C4-2B (cell line): Measurements from ENCODE around the gene CCDC38.

ENCODE experiments used
- CTCF ChIP-seq: fragments of 450-650 bp; conservative IDR thresholded peaks from 2 replicates; pipeline ENCODE4 v1.5.1; 2017; ENCODE audit warnings: mild to moderate bottlenecking
- ZFX ChIP-seq: fragments of 450-650 bp; IDR thresholded peaks from 2 replicates; pipeline ENCODE4 v1.6.1; 2017

DNA sequence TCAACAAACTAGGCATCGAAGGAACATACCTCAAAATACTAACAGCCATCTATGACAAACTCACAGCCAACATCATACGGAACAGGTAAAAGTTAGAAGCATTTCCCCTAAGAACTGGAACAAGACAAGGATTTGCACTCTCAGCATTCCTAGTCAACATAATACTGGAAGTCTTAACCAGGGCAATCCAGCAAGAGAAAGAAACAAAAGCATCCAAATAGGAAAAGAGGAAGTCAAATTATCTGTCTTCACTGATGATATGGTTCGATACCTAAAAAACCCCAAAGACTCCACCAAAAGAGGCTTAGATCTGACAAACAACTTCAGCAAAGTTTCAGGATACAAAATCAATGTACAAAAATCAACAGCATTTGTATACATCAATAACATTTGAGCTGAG lies 32.5 kb downstream of the CCDC38 start:
- TF ChIP-seq ZFX (no peak), CTCF (no peak)
